ENCODE measurements around the gene EPHB1.

Gene EPHB1

DNA sequence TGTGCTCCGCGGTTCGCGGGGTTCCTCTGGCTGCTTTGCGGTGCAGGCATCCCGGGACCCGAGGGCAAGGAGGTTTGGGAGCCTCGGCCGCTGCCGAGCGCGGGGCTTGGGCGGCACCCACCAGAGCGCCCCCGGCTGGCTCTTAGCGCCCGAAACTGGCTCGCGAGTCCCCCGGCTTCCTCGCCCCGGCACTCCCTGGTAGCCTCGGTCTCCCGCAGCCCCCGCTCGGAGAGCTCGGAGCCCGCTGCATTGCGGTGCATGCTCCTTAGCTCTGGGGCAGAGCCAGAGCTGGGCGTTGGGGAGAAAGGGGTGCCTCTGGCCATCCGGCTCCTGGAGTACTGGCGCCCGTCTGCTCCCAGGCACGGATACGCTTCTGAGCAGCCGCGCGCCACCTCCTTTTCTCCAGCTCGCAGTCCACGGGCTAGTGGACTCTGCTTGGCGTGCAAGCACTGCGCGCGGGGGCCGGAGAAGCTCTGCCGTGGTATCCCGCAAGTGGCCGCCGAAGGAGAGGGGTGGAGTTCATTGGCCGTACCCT, 753 bp downstream of the EPHB1 start:
- TF ChIP-seq, protein P1, sequence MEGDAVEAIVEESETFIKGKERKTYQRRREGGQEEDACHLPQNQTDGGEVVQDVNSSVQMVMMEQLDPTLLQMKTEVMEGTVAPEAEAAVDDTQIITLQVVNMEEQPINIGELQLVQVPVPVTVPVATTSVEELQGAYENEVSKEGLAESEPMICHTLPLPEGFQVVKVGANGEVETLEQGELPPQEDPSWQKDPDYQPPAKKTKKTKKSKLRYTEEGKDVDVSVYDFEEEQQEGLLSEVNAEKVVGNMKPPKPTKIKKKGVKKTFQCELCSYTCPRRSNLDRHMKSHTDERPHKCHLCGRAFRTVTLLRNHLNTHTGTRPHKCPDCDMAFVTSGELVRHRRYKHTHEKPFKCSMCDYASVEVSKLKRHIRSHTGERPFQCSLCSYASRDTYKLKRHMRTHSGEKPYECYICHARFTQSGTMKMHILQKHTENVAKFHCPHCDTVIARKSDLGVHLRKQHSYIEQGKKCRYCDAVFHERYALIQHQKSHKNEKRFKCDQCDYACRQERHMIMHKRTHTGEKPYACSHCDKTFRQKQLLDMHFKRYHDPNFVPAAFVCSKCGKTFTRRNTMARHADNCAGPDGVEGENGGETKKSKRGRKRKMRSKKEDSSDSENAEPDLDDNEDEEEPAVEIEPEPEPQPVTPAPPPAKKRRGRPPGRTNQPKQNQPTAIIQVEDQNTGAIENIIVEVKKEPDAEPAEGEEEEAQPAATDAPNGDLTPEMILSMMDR (IDR thresholded peaks at IDR 0.05; ENCODE audit: extremely low read depth, missing control alignments): no peak
- peak; percentile 28 for DNase-seq (ENCODE audit: low spot score)

DNA sequence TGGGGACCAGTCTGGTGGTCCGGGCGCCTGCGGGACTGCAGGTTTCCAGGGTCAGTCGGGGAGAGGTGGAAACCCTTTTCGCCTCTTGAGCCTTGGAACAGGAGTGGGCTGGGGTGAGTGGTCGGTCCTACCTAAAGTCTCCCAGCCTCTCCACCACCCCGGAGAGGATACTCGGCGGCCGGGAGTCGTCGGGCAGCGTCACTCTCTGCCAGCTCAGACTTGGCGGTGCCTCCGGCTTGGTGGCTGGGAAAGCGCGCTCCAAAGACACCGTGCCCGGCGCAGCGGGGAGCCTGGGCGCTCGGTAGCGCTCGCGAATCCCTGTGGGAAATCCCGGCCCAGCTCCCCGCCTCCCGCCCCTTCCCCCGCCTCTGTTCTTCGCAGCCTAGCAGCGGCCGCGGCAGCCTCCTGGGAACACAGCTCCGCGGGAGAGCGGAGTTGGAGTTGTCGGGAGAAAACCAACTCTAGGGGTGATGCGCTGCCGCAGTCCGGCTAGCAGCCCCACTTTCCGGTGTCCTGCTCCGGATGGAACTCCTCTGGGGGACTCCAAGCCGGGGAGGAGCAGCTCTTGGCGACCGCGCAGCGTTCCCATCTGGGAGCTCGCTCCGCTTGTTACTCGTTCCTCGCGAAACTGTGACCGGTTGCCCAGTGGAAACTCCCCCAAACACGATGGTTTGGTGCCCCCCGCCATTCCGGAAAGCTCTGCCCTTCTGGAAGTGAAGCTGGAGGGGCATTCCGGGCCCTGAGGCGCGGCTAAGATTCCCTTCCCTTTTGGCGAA, 1.4 kb downstream of the EPHB1 start:
- TF ChIP-seq, protein P1 (IDR thresholded peaks at IDR 0.05; ENCODE audit: extremely low read depth, missing control alignments): no peak
- no peak for DNase-seq (ENCODE audit: low spot score)

DNA sequence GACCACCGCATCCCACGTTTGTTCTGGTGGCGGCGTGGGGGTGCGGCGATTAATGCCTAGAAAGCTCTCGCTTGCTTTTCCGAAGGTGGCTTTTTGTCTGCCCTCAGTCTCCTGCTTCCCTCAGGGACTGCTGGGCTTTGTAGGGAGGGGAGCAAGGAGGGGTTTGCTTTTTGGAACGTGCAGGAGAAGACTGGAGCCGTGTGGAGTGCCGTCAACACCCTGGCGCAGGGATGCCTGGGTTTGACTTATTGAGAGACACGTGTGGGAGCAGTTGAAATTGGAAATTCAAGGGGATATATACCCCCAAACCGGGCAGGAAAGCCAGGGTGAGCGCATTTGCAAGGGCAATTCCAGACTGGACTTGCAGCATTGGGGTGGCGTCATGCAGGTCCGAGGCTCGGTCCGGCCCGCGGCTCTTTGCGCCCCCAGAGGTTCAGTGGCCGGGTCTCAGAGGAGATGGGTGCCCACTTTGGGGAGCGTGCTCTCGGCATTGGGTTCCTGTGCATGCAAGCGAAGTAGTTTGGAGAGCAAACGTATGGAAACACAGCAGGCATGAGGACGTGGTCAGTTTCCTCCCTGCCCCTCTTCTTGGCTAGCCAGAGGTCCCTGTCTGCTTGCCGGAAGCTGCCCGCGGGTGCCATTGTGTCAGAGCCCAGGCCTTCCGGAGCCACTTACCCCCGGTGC, 2.1 kb downstream of the EPHB1 start:
- no peak for DNase-seq (ENCODE audit: low spot score)
- TF ChIP-seq, protein P1 (IDR thresholded peaks at IDR 0.05; ENCODE audit: extremely low read depth, missing control alignments): no peak

DNA sequence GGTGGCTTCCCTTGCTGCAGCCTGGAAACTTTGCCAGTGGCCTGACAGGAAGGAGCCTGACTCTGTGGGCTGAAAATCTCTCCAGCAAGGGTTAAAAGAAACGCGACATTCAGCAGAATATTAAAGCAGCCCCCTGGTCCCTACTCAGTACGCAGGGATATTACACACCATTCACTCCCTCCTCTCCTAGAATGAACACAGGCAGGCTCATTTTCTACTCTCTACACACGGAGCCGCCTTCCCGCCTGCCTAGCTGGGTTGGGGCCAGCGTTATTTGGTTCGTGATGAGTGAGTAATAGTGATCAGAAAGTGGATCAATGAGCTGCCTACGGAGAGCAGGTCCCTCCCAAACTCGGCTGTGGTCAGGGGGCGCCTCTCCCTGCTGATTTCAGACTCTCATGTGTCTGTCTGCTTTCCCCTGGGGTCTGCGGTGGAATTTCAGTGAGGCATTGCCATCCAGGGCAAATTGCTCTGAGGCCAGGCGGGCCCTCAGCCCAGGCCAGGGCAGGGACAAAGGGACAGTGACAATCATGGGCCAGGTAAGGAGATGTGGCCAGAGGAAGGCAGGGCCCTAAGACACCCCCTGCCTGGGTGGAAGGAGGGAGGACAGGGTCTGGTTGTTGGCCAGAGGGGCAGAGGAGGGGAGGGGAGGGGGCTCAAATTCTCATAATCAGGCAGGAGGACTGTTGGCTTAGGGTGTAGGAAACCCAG, 2.8 kb downstream of the EPHB1 start:
- TF ChIP-seq, protein P1 (IDR thresholded peaks at IDR 0.05; ENCODE audit: extremely low read depth, missing control alignments): no peak

DNA sequence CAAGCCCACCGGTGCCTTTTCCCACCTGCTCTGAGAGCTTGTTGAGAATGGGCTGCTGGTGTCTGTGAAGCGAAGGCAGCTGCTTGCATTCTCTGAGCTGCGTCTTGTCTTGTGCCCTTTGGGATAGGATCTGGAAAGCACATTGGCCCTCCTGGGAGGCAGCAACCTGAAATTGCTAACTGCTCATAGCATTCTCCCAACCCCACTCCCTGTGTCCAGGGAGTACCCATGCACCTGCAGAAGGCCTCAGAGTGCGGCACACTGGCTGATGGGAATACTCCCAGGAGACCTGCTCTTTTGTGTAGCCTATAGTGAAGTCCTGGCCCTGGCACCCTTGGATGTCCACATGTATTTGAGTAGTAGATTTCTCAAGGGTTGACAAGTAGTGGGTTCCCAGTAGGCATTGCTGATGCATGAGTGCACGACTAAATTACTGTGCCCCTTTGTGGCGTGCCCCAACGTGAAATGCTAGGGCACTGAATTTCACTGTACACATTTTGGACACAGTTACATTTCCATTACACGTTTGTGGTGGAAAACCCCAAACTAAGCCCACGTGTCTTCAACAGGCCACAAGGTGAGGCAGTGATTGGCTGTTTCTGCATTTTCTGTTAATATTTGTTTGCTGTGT, 3.7 kb downstream of the EPHB1 start:
- no peak for DNase-seq (ENCODE audit: low spot score)
- TF ChIP-seq, protein P1 (IDR thresholded peaks at IDR 0.05; ENCODE audit: extremely low read depth, missing control alignments): no peak

More for the DNA sequence above, 2.8 kb downstream of the EPHB1 start:
- no peak for DNase-seq (ENCODE audit: low spot score)

DNA sequence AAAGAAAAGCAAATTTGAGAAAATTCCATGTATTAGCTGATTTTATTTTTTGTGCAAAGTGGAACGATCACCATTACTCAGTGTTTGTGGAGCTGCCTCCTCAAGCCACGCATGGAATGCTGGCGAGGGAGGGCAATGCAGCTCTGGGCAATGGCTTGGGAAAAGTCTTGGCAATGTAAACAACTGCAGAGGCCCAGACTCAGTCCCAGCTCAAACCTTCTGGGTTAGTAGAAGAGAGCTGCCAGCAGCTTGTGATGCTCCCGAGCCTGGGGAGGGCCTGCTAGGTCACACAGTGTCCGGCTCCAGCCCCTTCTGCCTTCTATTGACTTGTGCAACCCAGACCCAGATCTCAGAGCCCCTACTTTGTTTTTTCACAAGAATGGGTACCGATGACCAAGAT, 4.3 kb downstream of the EPHB1 start:
- no peak for DNase-seq (ENCODE audit: low spot score)
- TF ChIP-seq, protein P1 (IDR thresholded peaks at IDR 0.05; ENCODE audit: extremely low read depth, missing control alignments): no peak

All from GM20000 (cell line).